Upper lobe of left lung (tissue), 4 donors: Measurements from ENCODE around the gene DBF4B.

Experiments
- CTCF ChIP-seq, 6 experiments: fragments of 450-650 bp in 4 of 6; fragments of 200-600 bp in 2 of 6; sonication (generic) in 2 of 6; IDR thresholded peaks; one replicate each; pipeline ENCODE4 v1.5.1; 2016 to 2019; ENCODE audit warnings: antibody characterized with exemption in 6 of 6
- EP300 ChIP-seq, 4 donors: sonication (generic); formaldehyde crosslinking; IDR thresholded peaks; one replicate each; pipeline ENCODE4 v1.5.1; 2017; ENCODE audit warnings: antibody characterized with exemption in 4 of 4, control low read depth in 2 of 4
- POLR2A ChIP-seq, 4 donors: fragments of 450-650 bp; IDR thresholded peaks; one replicate each; pipeline ENCODE4 v1.5.1; 2016 to 2017; ENCODE audit warnings: antibody characterized with exemption in 4 of 4, mild to moderate bottlenecking in 2 of 4

GRCh38 chr17:44772308-44773045 is 64.0 kb downstream of the DBF4B start:
- TF ChIP-seq EP300 (IDR thresholded peaks at IDR 0.05) (no peak), CTCF (IDR thresholded peaks at IDR 0.05) (no peak), POLR2A (IDR thresholded peaks at IDR 0.05) (no peak)
